Peyer's patch (tissue), 4 donors: ENCODE measurements around the gene PER1.

Source experiments
- CTCF ChIP-seq, 6 experiments: fragments of 450-650 bp in 4 of 6; fragments of 200-600 bp in 2 of 6; sonication (generic) in 1 of 6; IDR thresholded peaks; one replicate each; pipeline ENCODE4 v1.5.1; 2017 to 2019; ENCODE audit warnings: antibody characterized with exemption in 6 of 6, mild to moderate bottlenecking in 3 of 6, moderate library complexity in 1 of 6
- POLR2A ChIP-seq, 2 donors: fragments of 450-650 bp; IDR thresholded peaks; one replicate each; pipeline ENCODE4 v1.5.1; 2017; ENCODE audit warnings: antibody characterized with exemption in 2 of 2, mild to moderate bottlenecking in 2 of 2, moderate library complexity in 2 of 2

GRCh38 chr17:8105957-8106398, 46.2 kb downstream of the PER1 start:
- TF ChIP-seq POLR2A (IDR thresholded peaks at IDR 0.05) (no peak), CTCF (IDR thresholded peaks at IDR 0.05) (no peak)
